ENCODE measurements around the gene MORC3.
"Not testable (repeated sequence)": the region's sequence is repeated elsewhere in the genome, so short reads cannot be mapped to it uniquely, and the experiment has no call there.

Gene MORC3

DNA sequence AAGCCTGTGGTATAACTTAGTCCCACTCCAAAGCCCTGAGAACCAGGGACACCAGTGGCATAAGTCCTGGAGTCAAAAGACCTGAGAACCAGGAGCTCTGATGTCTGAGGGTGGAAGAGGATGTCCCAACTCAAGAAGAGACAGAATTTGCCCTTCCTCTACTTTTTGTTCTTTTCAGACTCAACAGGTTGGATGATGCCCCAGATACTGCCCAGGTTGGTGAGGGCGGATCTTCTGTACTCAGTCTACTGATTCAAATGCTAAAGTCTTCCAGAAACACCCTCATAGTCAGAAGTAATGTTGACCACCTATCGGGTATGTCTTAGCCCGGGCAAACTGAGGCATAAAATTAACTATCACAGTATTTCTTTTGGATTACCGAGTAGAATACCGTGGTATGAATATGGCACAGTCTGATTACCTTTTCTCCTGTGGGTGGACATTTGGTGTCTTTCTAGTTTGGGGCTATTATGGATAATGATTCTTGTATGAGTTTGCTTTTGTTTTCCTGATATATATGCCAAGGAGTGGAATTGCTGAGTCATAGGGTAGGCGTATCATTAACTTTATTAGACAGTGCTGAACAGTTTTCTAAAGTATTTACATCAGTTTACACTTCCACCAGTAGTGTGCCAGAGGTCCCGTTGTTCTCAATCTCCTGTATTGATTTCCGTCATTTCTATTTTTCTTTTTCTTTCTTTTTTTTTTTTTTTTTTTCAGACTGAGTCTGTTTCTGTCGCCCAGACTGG is 62.0 kb downstream of the MORC3 start:
- Histone ChIP-seq H3K9me3 (ENCODE audit: control insufficient read depth, low read length) (no peaks in the 10 kb centered on the region), H3K27ac (ENCODE audit: insufficient read depth, low read length, poor library complexity, severe bottlenecking) (no peak overlapping the region), H3K4me3 (ENCODE audit: insufficient read depth, low read depth, low read length, poor library complexity, severe bottlenecking) (no peak overlapping the region), H3K27me3 (replicated peaks; ENCODE audit: control insufficient read depth, insufficient read depth, low read length, poor library complexity, severe bottlenecking) (no peaks in the 10 kb centered on the region), H3K36me3 (ENCODE audit: control insufficient read depth, insufficient read depth, low read length) (peaks cover 10% of the 10 kb centered on the region), H3K4me1 (ENCODE audit: control insufficient read depth, insufficient read depth, low read length, poor library complexity, severe bottlenecking) (peaks cover 3% of the 10 kb centered on the region)
- DNase-seq: no peak

DNA sequence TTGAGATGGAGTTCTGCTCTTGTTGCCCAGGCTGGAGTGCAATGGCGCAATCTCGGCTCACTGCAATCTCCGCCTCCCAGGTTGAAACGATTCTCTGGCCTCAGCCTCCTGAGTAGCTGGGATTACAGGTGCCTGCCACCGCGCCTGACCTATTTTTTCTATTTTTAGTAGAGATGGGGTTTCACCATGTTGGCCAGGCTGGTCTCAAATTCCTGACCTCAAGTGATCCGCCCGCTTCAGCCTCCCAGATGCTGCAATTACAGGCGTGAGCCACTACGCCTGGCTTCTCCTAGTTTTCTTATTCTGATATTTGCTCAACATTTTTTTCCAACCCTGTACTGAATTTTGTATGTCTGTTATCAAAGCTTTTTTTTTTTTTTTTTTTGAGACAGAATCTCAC is 62.7 kb downstream of the MORC3 start:
- not testable (repeated sequence) for H3K27ac ChIP-seq (ENCODE audit: insufficient read depth, low read length, poor library complexity, severe bottlenecking); H3K27me3 ChIP-seq (replicated peaks; ENCODE audit: control insufficient read depth, insufficient read depth, low read length, poor library complexity, severe bottlenecking); H3K4me3 ChIP-seq (ENCODE audit: insufficient read depth, low read depth, low read length, poor library complexity, severe bottlenecking); H3K4me1 ChIP-seq (ENCODE audit: control insufficient read depth, insufficient read depth, low read length, poor library complexity, severe bottlenecking); DNase-seq; H3K36me3 ChIP-seq (ENCODE audit: control insufficient read depth, insufficient read depth, low read length); H3K9me3 ChIP-seq (ENCODE audit: control insufficient read depth, low read length)

DNA sequence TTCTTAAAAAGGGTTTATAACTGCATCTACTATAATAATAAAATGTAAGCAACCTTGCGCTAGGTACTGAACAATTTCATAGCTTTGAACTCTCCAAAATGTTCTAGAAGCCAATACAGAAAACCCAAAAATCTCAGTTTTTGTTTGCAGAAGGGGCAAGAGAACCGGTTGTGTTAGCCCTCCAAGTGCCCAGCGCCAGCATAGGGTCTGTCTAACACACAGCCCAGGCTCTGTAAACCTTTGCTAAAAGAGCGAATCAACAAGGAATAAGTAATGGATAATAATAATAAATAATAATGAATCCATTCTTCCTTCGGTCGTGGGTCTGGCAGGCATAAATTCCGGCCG is 64.9 kb downstream of the MORC3 start:
- Histone ChIP-seq H3K9me3 (ENCODE audit: control insufficient read depth, low read length) (no peaks in the 10 kb centered on the region), H3K4me1 (ENCODE audit: control insufficient read depth, insufficient read depth, low read length, poor library complexity, severe bottlenecking) (peaks cover 3% of the 10 kb centered on the region), H3K27ac (ENCODE audit: insufficient read depth, low read length, poor library complexity, severe bottlenecking) (no peak overlapping the region), H3K4me3 (ENCODE audit: insufficient read depth, low read depth, low read length, poor library complexity, severe bottlenecking) (peak overlapping the region; percentile 82), H3K36me3 (ENCODE audit: control insufficient read depth, insufficient read depth, low read length) (no peaks in the 10 kb centered on the region), H3K27me3 (replicated peaks; ENCODE audit: control insufficient read depth, insufficient read depth, low read length, poor library complexity, severe bottlenecking) (no peaks in the 10 kb centered on the region)
- DNase-seq: no peak

DNA sequence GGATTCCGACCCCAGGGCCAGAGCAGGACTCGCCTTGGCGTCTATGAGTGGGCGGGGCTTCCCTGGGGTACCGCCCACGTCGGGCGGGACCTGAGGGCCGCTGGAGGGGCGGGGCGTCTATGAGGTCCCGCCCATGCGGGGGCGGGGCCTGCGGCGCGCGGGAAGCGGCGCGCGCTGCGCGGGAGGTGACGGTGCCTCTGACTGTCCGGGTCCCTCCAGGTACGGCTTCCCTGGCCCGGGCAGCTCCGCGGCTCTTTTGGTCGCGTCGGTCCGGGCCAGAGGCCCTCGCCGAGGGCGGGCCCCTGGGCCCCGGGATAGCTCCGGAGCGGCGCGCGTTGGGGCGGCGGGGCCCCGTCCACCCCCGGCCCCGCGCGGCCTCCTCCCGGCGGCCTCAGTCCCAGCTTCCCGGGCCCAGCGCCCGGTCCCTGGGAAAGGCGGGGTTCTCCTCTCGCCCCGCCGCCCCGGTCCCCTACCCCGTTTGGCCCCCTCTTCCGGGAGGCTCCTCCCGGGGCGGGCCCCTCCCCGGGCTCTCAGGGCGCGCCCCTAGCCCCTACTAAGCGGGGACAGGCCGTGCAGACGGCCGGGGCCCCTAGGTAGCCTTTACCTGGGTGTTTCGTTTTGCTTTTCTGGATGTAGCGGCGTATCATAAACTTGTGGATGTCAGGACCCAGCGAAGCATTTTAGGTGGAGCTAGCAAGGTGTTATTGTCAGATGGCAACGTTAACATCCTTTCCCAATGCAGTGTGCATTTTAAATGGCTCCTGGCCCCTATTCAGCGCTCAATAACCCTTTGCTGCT is 65.4 kb downstream of the MORC3 start, which contains the start of gene CHAF1B:
TSS of gene CHAF1B (plus strand) at position 160 of the 798 bp plus-strand sequence. CDS start 745 bp downstream, outside the sequence.
- H3K27me3 ChIP-seq (replicated peaks; ENCODE audit: control insufficient read depth, insufficient read depth, low read length, poor library complexity, severe bottlenecking): no peaks in the 10 kb centered on the region

GRCh38 chr21:36386031-36386642 is 66.1 kb downstream of the MORC3 start:
- no peak for DNase-seq
- peak overlapping the region; percentile 48 for H3K27ac ChIP-seq (ENCODE audit: insufficient read depth, low read length, poor library complexity, severe bottlenecking)
- peaks cover 3% of the 10 kb centered on the region for H3K4me1 ChIP-seq (ENCODE audit: control insufficient read depth, insufficient read depth, low read length, poor library complexity, severe bottlenecking)

More for the DNA sequence above, 65.4 kb downstream of the MORC3 start, which contains the start of gene CHAF1B:
- DNase-seq: peak; percentile 65 to 76 (median 69)
- Histone ChIP-seq H3K4me1 (ENCODE audit: control insufficient read depth, insufficient read depth, low read length, poor library complexity, severe bottlenecking) (peaks cover 3% of the 10 kb centered on the region), H3K4me3 (ENCODE audit: insufficient read depth, low read depth, low read length, poor library complexity, severe bottlenecking) (peak within 1 kb of the TSS; percentile 82), H3K9me3 (ENCODE audit: control insufficient read depth, low read length) (no peaks in the 10 kb centered on the region), H3K36me3 (ENCODE audit: control insufficient read depth, insufficient read depth, low read length) (no peaks in the 10 kb centered on the region), H3K27ac (ENCODE audit: insufficient read depth, low read length, poor library complexity, severe bottlenecking) (peak within 1 kb of the TSS; percentile 48)

DNA sequence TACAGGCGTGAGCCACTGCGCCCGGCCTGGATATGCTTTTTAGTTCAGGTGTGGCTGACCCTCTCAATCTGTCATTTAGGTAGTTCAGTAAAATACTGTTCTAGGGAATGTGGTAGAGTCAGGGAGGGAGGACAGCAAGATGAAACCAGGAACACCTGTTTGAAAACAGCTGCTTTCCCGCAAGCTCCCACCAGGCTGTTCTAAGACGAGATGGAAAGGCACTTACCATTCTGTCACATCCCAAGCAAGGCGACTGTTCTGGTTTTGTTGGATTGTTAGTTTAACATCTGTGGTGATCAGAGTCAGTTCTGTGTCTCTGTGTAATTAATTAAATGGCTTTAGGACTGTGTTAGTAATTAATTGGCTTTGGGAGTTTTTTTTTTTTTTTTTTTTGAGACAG is 68.1 kb downstream of the MORC3 start:
- Histone ChIP-seq H3K9me3 (ENCODE audit: control insufficient read depth, low read length) (no peaks in the 10 kb centered on the region), H3K4me1 (ENCODE audit: control insufficient read depth, insufficient read depth, low read length, poor library complexity, severe bottlenecking) (peaks cover 3% of the 10 kb centered on the region), H3K36me3 (ENCODE audit: control insufficient read depth, insufficient read depth, low read length) (no peaks in the 10 kb centered on the region), H3K27ac (ENCODE audit: insufficient read depth, low read length, poor library complexity, severe bottlenecking) (no peak overlapping the region), H3K27me3 (replicated peaks; ENCODE audit: control insufficient read depth, insufficient read depth, low read length, poor library complexity, severe bottlenecking) (no peaks in the 10 kb centered on the region), H3K4me3 (ENCODE audit: insufficient read depth, low read depth, low read length, poor library complexity, severe bottlenecking) (no peak overlapping the region)
- no peak for DNase-seq

More at GRCh38 chr21:36386031-36386642, 66.1 kb downstream of the MORC3 start:
- no peaks in the 10 kb centered on the region for H3K36me3 ChIP-seq (ENCODE audit: control insufficient read depth, insufficient read depth, low read length)
- H3K27me3 ChIP-seq (replicated peaks; ENCODE audit: control insufficient read depth, insufficient read depth, low read length, poor library complexity, severe bottlenecking): no peaks in the 10 kb centered on the region
- no peaks in the 10 kb centered on the region for H3K9me3 ChIP-seq (ENCODE audit: control insufficient read depth, low read length)
- H3K4me3 ChIP-seq (ENCODE audit: insufficient read depth, low read depth, low read length, poor library complexity, severe bottlenecking): peak overlapping the region; percentile 82

DNA sequence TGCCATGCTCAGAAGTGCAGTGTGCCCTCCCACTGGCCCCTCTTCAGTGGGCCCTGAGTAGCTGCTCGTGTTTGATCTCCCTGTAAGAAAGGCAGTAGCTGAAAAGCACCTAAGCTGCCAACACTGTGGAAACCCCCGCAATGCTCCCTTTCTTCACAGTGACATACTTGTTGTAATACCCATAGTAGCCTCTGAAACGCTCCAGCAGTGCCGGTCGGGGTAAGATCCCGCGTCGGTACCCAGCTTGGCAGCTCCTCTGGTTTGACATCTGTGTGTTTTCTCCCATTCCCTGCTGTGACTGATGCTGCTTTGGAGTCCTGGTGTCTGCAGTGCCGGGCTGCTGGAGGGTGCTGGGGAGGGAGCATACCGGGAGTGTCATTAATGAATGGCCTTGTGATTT is 68.8 kb downstream of the MORC3 start:
- H3K9me3 ChIP-seq (ENCODE audit: control insufficient read depth, low read length): no peaks in the 10 kb centered on the region
- no peak overlapping the region for H3K4me3 ChIP-seq (ENCODE audit: insufficient read depth, low read depth, low read length, poor library complexity, severe bottlenecking)
- no peaks in the 10 kb centered on the region for H3K36me3 ChIP-seq (ENCODE audit: control insufficient read depth, insufficient read depth, low read length)
- no peak overlapping the region for H3K27ac ChIP-seq (ENCODE audit: insufficient read depth, low read length, poor library complexity, severe bottlenecking)
- H3K27me3 ChIP-seq (replicated peaks; ENCODE audit: control insufficient read depth, insufficient read depth, low read length, poor library complexity, severe bottlenecking): no peaks in the 10 kb centered on the region
- DNase-seq: no peak
- H3K4me1 ChIP-seq (ENCODE audit: control insufficient read depth, insufficient read depth, low read length, poor library complexity, severe bottlenecking): peaks cover 3% of the 10 kb centered on the region

DNA sequence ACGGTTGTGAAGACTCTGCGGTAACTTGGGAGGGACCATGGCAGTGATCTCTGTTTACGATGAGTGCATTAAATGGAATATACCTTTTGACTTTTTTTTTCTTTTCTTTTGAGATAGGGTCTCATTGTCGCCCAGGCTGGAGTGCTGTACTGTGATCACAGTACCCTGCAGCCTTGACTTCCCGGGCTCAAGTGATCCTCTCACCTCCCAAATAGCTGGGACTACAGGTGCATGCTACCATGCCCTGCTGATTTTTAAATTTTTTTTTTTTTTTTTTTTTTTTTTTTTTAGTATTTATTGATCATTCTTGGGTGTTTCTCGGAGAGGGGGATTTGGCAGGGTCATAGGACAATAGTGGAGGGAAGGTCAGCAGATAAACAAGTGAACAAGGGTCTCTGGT is 71.7 kb downstream of the MORC3 start:
- not testable (repeated sequence) for DNase-seq; H3K4me1 ChIP-seq (ENCODE audit: control insufficient read depth, insufficient read depth, low read length, poor library complexity, severe bottlenecking); H3K27ac ChIP-seq (ENCODE audit: insufficient read depth, low read length, poor library complexity, severe bottlenecking); H3K4me3 ChIP-seq (ENCODE audit: insufficient read depth, low read depth, low read length, poor library complexity, severe bottlenecking); H3K9me3 ChIP-seq (ENCODE audit: control insufficient read depth, low read length); H3K27me3 ChIP-seq (replicated peaks; ENCODE audit: control insufficient read depth, insufficient read depth, low read length, poor library complexity, severe bottlenecking); H3K36me3 ChIP-seq (ENCODE audit: control insufficient read depth, insufficient read depth, low read length)

DNA sequence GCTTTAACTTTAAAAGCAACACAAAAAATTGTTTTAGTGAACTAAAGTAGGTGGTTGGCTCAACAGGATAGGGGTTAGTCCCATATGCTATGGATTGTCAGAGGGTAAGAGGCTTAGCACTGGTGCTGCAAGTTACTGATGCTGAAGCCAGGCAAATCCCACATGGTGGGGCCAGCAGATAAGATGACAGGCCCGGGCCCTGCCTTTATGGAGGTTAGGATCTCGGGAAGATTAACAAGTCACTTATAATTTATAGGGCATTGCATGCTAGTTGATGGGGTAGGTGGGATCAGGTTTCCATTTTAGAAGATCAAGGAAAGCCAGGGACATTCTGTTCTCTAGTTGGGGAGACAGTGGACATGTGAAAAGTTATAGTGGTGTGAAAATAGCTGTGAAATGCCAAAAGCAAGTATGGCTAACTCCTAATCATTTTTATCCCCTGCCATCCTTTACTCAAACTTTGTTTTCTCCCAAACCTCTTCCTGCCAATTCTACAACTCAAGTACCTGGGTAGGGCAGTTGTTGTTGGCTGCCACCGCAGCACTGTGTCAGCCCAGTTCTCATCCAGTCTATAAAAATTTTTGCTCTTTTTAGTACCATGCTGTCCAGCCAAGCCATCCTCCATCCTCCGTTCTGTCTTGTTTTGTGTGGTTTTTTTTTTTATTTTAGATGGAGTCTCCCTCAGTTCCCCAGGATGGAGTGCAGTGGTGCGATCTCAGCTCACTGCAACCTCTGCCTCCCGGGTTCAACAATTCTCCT is 75.5 kb downstream of the MORC3 start:
- Histone ChIP-seq H3K4me1 (ENCODE audit: control insufficient read depth, insufficient read depth, low read length, poor library complexity, severe bottlenecking) (no peaks in the 10 kb centered on the region), H3K4me3 (ENCODE audit: insufficient read depth, low read depth, low read length, poor library complexity, severe bottlenecking) (no peak overlapping the region), H3K36me3 (ENCODE audit: control insufficient read depth, insufficient read depth, low read length) (no peaks in the 10 kb centered on the region), H3K9me3 (ENCODE audit: control insufficient read depth, low read length) (no peaks in the 10 kb centered on the region), H3K27me3 (replicated peaks; ENCODE audit: control insufficient read depth, insufficient read depth, low read length, poor library complexity, severe bottlenecking) (no peaks in the 10 kb centered on the region), H3K27ac (ENCODE audit: insufficient read depth, low read length, poor library complexity, severe bottlenecking) (no peak overlapping the region)
- no peak for DNase-seq
